K562 (cell line): ENCODE data around the gene KCTD7. TPM values are rescaled to one million over a fixed set of nuclear protein-coding genes. Genes with fewer than 3 reads are reported as not detected.
A peak's percentile ranks its signal among the peaks of the same experiment; 100 is the strongest.

ENCODE experiments used
- GTF3C2 ChIP-seq: IDR thresholded peaks from 3 replicates; pipeline ENCODE4 v1.6.1; 2011; ENCODE audit warnings: borderline replicate concordance, mild to moderate bottlenecking, moderate library complexity; ENCODE audit not compliant: insufficient read length; ENCODE audit errors: extremely low read depth
- HEY1 ChIP-seq: fragments of 250-450 bp; sonication (Bioruptor Pico); IDR thresholded peaks from 2 replicates; pipeline ENCODE4 v1.5.0; 2020; ENCODE audit warnings: mild to moderate bottlenecking, moderate library complexity, borderline replicate concordance
- RREB1 ChIP-seq: fragments of 250-450 bp; sonication (Bioruptor Pico); IDR thresholded peaks from 2 replicates; pipeline ENCODE4 v1.4.0; 2020
- USF2 ChIP-seq: sonication (generic); formaldehyde crosslinking; IDR thresholded peaks from 2 replicates; pipeline ENCODE4 v1.5.0; 2020; ENCODE audit warnings: missing genetic modification reagents
- XRCC5 ChIP-seq: fragments of 200-400 bp; formaldehyde crosslinking; IDR thresholded peaks from 2 replicates; pipeline ENCODE4 v1.6.1; 2017; ENCODE audit warnings: low read depth, mild to moderate bottlenecking, low read length
- ZKSCAN8 ChIP-seq: fragments of 200-800 bp; sonication (Bioruptor generic); IDR thresholded peaks from 2 replicates; pipeline ENCODE4 v1.6.1; 2016; ENCODE audit warnings: missing genetic modification characterization, missing compliant biosample characterization
- ZNF449 ChIP-seq: fragments of 250-450 bp; sonication (Bioruptor Pico); IDR thresholded peaks from 2 replicates; pipeline ENCODE4 v1.8.0; 2022; ENCODE audit warnings: moderate library complexity, mild to moderate bottlenecking, inconsistent platforms
- polyA plus RNA-seq, 8 experiments: library from polyadenylated mRNA; depleted of rRNA in 4 of 8; stranded (reverse) in 5 of 8; unstranded in 3 of 8; fragments of >200 nt; fragmentation: Nextera tagmentation in 2 of 8; fragmentation: Illumina TruSeq in 1 of 8; extraction: Ambion mirVana in 2 of 8; extraction: Trizol in 1 of 8; gene quantifications; 2 replicates each; pipeline versions ENCODE4 v1.2.1 to v1.2.3, GENCODE V29; 2011 to 2014; ENCODE audit warnings: inconsistent platforms in 1 of 8, missing spikeins in 1 of 8
- total RNA-seq, 7 experiments: library from RNA; depleted of rRNA in 6 of 7; stranded (reverse); fragments of >200 nt in 6 of 7; fragmentation: Illumina TruSeq in 2 of 7; extraction: Trizol in 2 of 7; gene quantifications; 2 replicates each; pipeline versions ENCODE4 v1.2.1 to v1.2.3, GENCODE V29; 2011 to 2021; ENCODE audit warnings: low replicate concordance in 1 of 7
- TF ChIP-seq, protein P1 (sequence below), 3 experiments: fragments of 200-800 bp in 1 of 3; fragments of 250-450 bp in 1 of 3; fragments of 450-650 bp in 1 of 3; sonication (Bioruptor Pico) in 1 of 3; sonication (Bioruptor generic) in 1 of 3; formaldehyde crosslinking in 1 of 3; IDR thresholded peaks; 2 replicates each; pipeline versions ENCODE4 v1.6.1 to v1.8.0; 2016 to 2022; ENCODE audit warnings: mild to moderate bottlenecking in 2 of 3, missing genetic modification characterization in 2 of 3, missing compliant biosample characterization in 1 of 3, moderate library complexity in 1 of 3
- TF ChIP-seq, protein P2 (sequence below): fragments of 450-650 bp; formaldehyde crosslinking; IDR thresholded peaks from 2 replicates; pipeline ENCODE4 v1.4.0; 2020; ENCODE audit warnings: mild to moderate bottlenecking, mixed read lengths

Gene KCTD7
- total and polyA plus RNA-seq, 9 of the 15 experiments (the other 6 are each of a cell fraction or from before 2014, with no cell fraction given) = 1.5 to 26.0 (median 9.0) TPM

- TF ChIP-seq GTF3C2 (no peak), HEY1 (CRISPR knock-in tag) (no peak), ZKSCAN8 (CRISPR knock-in tag) (peak; percentile 55; the same call in 1 of the 2 replicates), RREB1 (CRISPR knock-in tag) (peak; percentile 78; the same call in 1 of the 2 replicates), XRCC5 (no peak), USF2 (CRISPR knock-in tag) (no peak), ZNF449 (0 out of 2 replicates have a peak, but pooled peaks have one; percentile 18)
- TF ChIP-seq, protein P1, sequence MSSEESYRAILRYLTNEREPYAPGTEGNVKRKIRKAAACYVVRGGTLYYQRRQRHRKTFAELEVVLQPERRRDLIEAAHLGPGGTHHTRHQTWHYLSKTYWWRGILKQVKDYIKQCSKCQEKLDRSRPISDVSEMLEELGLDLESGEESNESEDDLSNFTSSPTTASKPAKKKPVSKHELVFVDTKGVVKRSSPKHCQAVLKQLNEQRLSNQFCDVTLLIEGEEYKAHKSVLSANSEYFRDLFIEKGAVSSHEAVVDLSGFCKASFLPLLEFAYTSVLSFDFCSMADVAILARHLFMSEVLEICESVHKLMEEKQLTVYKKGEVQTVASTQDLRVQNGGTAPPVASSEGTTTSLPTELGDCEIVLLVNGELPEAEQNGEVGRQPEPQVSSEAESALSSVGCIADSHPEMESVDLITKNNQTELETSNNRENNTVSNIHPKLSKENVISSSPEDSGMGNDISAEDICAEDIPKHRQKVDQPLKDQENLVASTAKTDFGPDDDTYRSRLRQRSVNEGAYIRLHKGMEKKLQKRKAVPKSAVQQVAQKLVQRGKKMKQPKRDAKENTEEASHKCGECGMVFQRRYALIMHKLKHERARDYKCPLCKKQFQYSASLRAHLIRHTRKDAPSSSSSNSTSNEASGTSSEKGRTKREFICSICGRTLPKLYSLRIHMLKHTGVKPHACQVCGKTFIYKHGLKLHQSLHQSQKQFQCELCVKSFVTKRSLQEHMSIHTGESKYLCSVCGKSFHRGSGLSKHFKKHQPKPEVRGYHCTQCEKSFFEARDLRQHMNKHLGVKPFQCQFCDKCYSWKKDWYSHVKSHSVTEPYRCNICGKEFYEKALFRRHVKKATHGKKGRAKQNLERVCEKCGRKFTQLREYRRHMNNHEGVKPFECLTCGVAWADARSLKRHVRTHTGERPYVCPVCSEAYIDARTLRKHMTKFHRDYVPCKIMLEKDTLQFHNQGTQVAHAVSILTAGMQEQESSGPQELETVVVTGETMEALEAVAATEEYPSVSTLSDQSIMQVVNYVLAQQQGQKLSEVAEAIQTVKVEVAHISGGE (CRISPR knock-in tag; IDR thresholded peaks at IDR 0.05) = 0 out of 6 replicates have a peak, but pooled peaks of 1 of the 3 experiments have one; percentile 61
- TF ChIP-seq, protein P2, sequence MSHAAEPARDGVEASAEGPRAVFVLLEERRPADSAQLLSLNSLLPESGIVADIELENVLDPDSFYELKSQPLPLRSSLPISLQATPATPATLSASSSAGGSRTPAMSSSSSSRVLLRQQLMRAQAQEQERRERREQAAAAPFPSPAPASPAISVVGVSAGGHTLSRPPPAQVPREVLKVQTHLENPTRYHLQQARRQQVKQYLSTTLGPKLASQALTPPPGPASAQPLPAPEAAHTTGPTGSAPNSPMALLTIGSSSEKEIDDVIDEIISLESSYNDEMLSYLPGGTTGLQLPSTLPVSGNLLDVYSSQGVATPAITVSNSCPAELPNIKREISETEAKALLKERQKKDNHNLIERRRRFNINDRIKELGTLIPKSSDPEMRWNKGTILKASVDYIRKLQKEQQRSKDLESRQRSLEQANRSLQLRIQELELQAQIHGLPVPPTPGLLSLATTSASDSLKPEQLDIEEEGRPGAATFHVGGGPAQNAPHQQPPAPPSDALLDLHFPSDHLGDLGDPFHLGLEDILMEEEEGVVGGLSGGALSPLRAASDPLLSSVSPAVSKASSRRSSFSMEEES = no peak
These were observed 11.1 kb downstream of the KCTD7 start (continued) for GRCh38 chr7:66639773-66640172.
